Colonic mucosa (tissue), 4 donors: ENCODE results near the gene USP10. TPM values are rescaled to one million over a fixed set of nuclear protein-coding genes. Genes with fewer than 3 reads are reported as not detected.

ENCODE experiments used
- DNase-seq: peaks from one replicate; pipeline ENCODE4 v3.0.0-alpha.2; 2020
- H3K27ac ChIP-seq: fragments of 200-600 bp; one replicate; pipeline ENCODE4 v1.8.0; 2021
- H3K27me3 ChIP-seq: fragments of 200-600 bp; one replicate; pipeline ENCODE4 v1.8.0; 2021
- H3K36me3 ChIP-seq: fragments of 200-600 bp; one replicate; pipeline ENCODE4 v1.8.0; 2021
- H3K4me1 ChIP-seq: fragments of 200-600 bp; one replicate; pipeline ENCODE4 v1.8.0; 2021; ENCODE audit warnings: mild to moderate bottlenecking
- H3K4me3 ChIP-seq: fragments of 200-600 bp; one replicate; pipeline ENCODE4 v1.8.0; 2021
- H3K9ac ChIP-seq, 2 donors: one replicate each; pipeline ENCODE4 v1.7.0; 2013; ENCODE audit warnings: control low read depth in 2 of 2, low read depth in 2 of 2, low read length in 2 of 2
- H3K9me3 ChIP-seq: fragments of 200-600 bp; one replicate; pipeline ENCODE4 v1.8.0; 2021
- CTCF ChIP-seq: fragments of 200-600 bp; IDR thresholded peaks from one replicate; pipeline ENCODE4 v1.8.0; 2022; ENCODE audit warnings: antibody characterized with exemption, mild to moderate bottlenecking
- intact Hi-C: fragments of 100-400 bp; cut with DNase I; formaldehyde crosslinking; loops from one replicate; pipeline ENCODE4 v1.14.1; 2022
- total RNA-seq, 2 donors: library from RNA; stranded (reverse); fragmentation: NEBNext Ultra II Directional in 1 of 2; extraction: Animal tissue kit (Norgen Biotek cat#: 25700) in 1 of 2; gene quantifications; one replicate each; pipeline ENCODE4 v1.2.1, GENCODE V29; 2021
- donor health status: healthy.
- donor health status: DM: no; HTN: no; CAD: no.
- donor health status: DM: no; HTN: no; CAD: no.

Gene USP10
- total RNA-seq, 2 donors from 2014 or later, result 70.0 to 88.2 TPM

DNA sequence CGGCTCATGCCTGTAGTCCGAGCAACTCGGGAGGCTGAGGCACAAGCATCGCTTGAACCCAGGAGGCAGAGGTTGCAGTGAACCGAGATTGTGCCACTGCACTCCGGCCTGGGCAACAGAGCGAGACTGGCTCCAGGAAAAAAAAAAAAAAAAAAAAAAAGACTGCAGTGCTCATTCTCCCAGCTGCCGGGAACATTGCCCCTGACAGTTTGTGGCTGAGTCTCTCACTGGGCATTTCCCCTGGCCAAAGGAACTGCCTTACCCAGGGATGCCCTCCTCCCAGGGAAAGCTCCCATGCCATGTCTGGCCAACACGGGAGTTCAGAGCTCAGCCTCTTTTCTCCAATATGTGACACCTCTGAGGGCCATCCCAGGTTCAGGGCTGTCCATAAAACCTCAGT, 21.3 kb upstream of the USP10 start:
- intact Hi-C loops, result no loop called here
- H3K4me1 ChIP-seq, result no peaks in the 10 kb centered on the region

GRCh38 chr16:84680165-84680842, 19.5 kb upstream of the USP10 start:
- no peak overlapping the region for H3K9ac ChIP-seq
- no peaks in the 10 kb centered on the region for H3K4me1 ChIP-seq
- H3K9me3 ChIP-seq, result no peaks in the 10 kb centered on the region
- no peak for TF ChIP-seq CTCF
- H3K36me3 ChIP-seq, result no peaks in the 10 kb centered on the region
- no peaks in the 10 kb centered on the region for H3K27me3 ChIP-seq
- H3K27ac ChIP-seq, result no peak overlapping the region
- no peak overlapping the region for H3K4me3 ChIP-seq
- intact Hi-C loops, result no loop called here
- no peak for DNase-seq

More for the DNA sequence above, 21.3 kb upstream of the USP10 start:
- Histone ChIP-seq H3K36me3 (no peaks in the 10 kb centered on the region), H3K27ac (no peak overlapping the region), H3K4me3 (no peak overlapping the region), H3K27me3 (no peaks in the 10 kb centered on the region), H3K9ac (no peak overlapping the region), H3K9me3 (no peaks in the 10 kb centered on the region)
- DNase-seq, result no peak
- TF ChIP-seq CTCF, result no peak

GRCh38 chr16:84680843-84681629, 18.8 kb upstream of the USP10 start:
- no peak for TF ChIP-seq CTCF
- no peaks in the 10 kb centered on the region for H3K36me3 ChIP-seq
- intact Hi-C loops, result no loop called here
- H3K27ac ChIP-seq, result no peak overlapping the region
- DNase-seq, result no peak
- H3K4me1 ChIP-seq, result no peaks in the 10 kb centered on the region
- H3K9ac ChIP-seq, result no peak overlapping the region
- H3K9me3 ChIP-seq, result no peaks in the 10 kb centered on the region
- H3K27me3 ChIP-seq, result no peaks in the 10 kb centered on the region
- no peak overlapping the region for H3K4me3 ChIP-seq

- H3K27ac ChIP-seq, result no peak overlapping the region
- no peaks in the 10 kb centered on the region for H3K36me3 ChIP-seq
- intact Hi-C loops, result no loop called here
- no peak overlapping the region for H3K9ac ChIP-seq
- no peaks in the 10 kb centered on the region for H3K4me1 ChIP-seq
- no peak for DNase-seq
- no peak overlapping the region for H3K4me3 ChIP-seq
- TF ChIP-seq CTCF, result no peak
- no peaks in the 10 kb centered on the region for H3K27me3 ChIP-seq
- H3K9me3 ChIP-seq, result no peaks in the 10 kb centered on the region
Measured at GRCh38 chr16:84683691-84684591, 15.9 kb upstream of the USP10 start.

DNA sequence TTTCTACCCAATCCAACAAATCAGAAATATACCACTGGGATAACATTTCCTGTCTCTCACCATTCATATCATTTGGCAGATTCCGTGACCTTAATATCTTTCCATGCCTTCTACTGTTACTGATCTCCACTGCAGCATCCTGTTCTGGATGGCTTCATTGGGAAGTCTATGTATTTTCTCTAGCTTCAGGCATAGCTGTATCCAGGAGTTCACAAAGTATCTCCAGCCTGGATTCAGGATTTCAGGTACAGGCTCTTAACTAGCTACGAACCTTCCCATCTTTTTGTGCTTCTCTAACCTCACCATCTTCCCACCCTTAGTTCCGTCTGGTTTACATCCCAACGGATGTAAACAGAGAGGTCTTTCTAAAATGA, 15.2 kb upstream of the USP10 start:
- intact Hi-C loops, result no loop called here
- Histone ChIP-seq H3K27me3 (no peaks in the 10 kb centered on the region), H3K36me3 (no peaks in the 10 kb centered on the region), H3K9ac (no peak overlapping the region), H3K4me1 (no peaks in the 10 kb centered on the region), H3K27ac (no peak overlapping the region), H3K4me3 (no peak overlapping the region), H3K9me3 (no peaks in the 10 kb centered on the region)
- DNase-seq, result no peak
- TF ChIP-seq CTCF, result no peak
